HFFc6 (cell line): ENCODE results near the gene GLIS2. TPM values are rescaled to one million over a fixed set of nuclear protein-coding genes. Genes with fewer than 3 reads are reported as not detected.

ENCODE experiments used
- DNase-seq: peaks from one replicate; pipeline ENCODE4 v3.0.0-alpha.2; 2018
- H3K27ac Mint-ChIP-seq: 2 replicates; pipeline ENCODE4 v1.8.0; 2020; ENCODE audit warnings: mild to moderate bottlenecking, mixed read lengths
- H3K27me3 Mint-ChIP-seq: 2 replicates; pipeline ENCODE4 v1.8.0; 2021; ENCODE audit warnings: mild to moderate bottlenecking, moderate library complexity, mixed read lengths; ENCODE audit not compliant: insufficient read depth
- H3K36me3 Mint-ChIP-seq: 2 replicates; pipeline ENCODE4 v1.8.0; 2021; ENCODE audit warnings: low read depth, mixed read lengths
- H3K4me1 Mint-ChIP-seq: 2 replicates; pipeline ENCODE4 v1.8.0; 2020; ENCODE audit warnings: low read depth, mixed read lengths
- H3K4me3 Mint-ChIP-seq: 2 replicates; pipeline ENCODE4 v1.8.0; 2020; ENCODE audit warnings: mild to moderate bottlenecking, moderate library complexity, mixed read lengths
- H3K9me3 Mint-ChIP-seq: 2 replicates; pipeline ENCODE4 v1.8.0; 2020; ENCODE audit warnings: mild to moderate bottlenecking, mixed read lengths
- total RNA-seq, 6 experiments: library from RNA; stranded (reverse); fragmentation: NEBNext Ultra II Directional; extraction: Animal tissue kit (Norgen Biotek cat#: 25700); gene quantifications; 2 replicates in 1 of 6; 3 replicates in 5 of 6; pipeline ENCODE4 v1.2.3, GENCODE V29; 2021
- TF ChIP-seq, protein P1 (sequence below): fragments of 200-600 bp; sonication (generic); IDR thresholded peaks from 2 replicates; pipeline ENCODE4 v1.5.0; 2021; ENCODE audit warnings: antibody characterized with exemption, mild to moderate bottlenecking

GLIS2 gene
- total RNA-seq, 6 experiments from 2014 or later: 21.9 to 26.0 (median 23.5) TPM

DNA sequence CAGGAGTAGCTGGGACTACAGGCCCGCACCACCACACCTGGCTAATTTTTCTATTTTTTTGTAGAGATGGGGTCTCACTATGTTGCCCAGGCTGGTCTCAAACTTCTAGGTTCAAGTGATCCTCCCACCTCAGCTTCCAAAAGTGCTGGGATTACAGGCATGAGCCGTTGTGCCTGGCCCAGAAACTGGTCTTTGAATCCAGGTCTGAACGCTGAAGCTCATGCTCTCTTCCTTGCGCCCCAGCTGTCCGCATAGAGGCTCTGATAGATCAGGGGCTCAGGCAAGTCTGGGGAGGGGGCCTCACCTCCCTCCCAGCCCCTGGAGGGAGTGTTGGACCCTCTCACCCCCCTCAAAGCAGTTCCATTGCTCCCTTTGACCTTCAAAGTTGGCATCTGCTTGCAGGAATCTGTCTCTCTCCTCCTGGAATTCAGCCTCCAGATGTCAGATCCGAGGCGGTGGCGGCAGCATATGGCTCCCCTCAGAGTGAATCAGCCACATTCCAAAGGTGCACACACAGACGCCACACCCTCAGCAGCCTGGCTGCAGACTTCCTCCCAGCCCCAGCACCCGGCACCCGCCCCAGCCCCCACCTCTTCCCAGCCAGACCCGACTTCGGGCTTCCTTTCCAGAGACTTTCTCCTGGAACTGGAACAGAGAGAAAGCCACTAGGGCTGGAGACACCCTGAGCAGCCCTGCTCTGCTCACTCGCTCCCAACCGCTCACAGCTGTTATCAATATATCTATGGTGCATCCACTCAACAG lies 16.9 kb upstream of the GLIS2 start:
- Mint-ChIP-seq H3K27ac (peak overlapping the region; percentile 93), H3K4me3 (peak overlapping the region; percentile 80), H3K27me3 (peaks cover 9% of the 10 kb centered on the region), H3K4me1 (peaks cover 28% of the 10 kb centered on the region), H3K36me3 (peaks cover 9% of the 10 kb centered on the region; the same call in 1 of the 2 replicates), H3K9me3 (no peaks in the 10 kb centered on the region)
- DNase-seq: peak; percentile 93
- TF ChIP-seq, protein P1, sequence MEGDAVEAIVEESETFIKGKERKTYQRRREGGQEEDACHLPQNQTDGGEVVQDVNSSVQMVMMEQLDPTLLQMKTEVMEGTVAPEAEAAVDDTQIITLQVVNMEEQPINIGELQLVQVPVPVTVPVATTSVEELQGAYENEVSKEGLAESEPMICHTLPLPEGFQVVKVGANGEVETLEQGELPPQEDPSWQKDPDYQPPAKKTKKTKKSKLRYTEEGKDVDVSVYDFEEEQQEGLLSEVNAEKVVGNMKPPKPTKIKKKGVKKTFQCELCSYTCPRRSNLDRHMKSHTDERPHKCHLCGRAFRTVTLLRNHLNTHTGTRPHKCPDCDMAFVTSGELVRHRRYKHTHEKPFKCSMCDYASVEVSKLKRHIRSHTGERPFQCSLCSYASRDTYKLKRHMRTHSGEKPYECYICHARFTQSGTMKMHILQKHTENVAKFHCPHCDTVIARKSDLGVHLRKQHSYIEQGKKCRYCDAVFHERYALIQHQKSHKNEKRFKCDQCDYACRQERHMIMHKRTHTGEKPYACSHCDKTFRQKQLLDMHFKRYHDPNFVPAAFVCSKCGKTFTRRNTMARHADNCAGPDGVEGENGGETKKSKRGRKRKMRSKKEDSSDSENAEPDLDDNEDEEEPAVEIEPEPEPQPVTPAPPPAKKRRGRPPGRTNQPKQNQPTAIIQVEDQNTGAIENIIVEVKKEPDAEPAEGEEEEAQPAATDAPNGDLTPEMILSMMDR: no peak

DNA sequence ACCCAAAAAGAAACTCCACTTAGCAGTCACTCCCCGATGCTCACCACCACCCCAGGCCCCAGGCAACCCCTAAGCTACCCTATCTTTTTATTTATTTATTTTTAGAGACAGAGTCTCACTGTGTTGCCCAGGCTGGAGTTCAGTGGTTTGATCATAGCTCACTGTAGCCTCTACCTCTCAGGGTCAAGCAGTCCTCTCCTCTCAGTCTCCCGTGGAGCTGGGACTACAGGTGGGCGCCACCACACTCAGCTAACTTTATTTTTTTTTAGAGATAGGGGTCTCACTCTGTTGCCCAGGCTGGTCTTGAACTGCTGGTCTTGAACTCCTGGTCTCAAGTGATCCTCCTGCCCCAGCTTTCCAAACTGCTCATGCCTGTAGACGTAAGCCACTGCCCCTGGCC lies 14.7 kb upstream of the GLIS2 start:
- H3K27ac Mint-ChIP-seq: peak overlapping the region; percentile 29; the same call in 1 of the 2 replicates

DNA sequence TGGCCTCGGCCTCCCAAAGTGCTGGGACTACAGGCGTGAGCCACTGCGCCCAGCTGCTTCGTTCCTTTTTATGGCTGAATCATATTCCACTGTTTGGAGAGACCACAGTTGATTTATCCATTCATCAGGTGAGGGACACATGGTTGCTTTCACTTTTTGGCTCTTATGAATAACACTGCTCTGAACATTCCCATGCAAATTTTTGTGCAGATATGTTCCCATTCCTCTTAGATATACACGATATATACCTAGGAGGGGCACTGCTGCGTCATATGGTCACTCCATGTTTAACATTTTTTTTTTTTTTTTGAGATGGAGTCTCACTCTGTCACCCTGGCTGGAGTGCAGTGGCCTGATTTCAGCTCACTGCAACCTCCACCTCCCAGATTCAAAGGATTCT lies 13.9 kb upstream of the GLIS2 start:
- Mint-ChIP-seq H3K27ac (no peak overlapping the region), H3K4me3 (no peak overlapping the region), H3K27me3 (peaks cover 6% of the 10 kb centered on the region), H3K9me3 (peaks cover under 1% of the 10 kb centered on the region; the same call in 1 of the 2 replicates), H3K4me1 (peaks cover 31% of the 10 kb centered on the region), H3K36me3 (peaks cover 11% of the 10 kb centered on the region)
- TF ChIP-seq, protein P1: no peak
- DNase-seq: no peak

More for the DNA sequence above, 14.7 kb upstream of the GLIS2 start:
- no peak for DNase-seq
- Mint-ChIP-seq H3K4me3 (no peak overlapping the region), H3K9me3 (no peaks in the 10 kb centered on the region), H3K4me1 (peaks cover 26% of the 10 kb centered on the region), H3K27me3 (peaks cover 6% of the 10 kb centered on the region), H3K36me3 (peaks cover 9% of the 10 kb centered on the region)
- TF ChIP-seq, protein P1: no peak

DNA sequence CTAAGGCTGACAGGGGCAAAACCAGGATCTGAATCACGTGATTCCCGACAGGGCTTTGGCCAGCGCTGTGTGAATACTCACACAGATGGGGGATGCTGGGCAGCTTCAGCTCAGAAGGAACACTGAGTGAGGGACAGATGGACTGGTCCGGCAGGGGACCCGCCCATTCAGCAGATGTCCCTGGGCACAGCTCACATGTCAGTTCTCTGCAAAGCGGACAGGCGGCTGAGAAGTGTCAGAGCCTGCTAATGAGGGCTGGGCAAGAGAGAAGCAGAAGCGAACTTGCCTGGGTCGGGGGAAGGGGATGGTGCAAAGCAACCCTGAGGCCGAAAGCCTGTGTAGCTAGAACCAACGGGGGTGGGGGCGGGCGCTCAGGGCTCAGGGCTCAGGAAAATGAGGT lies 11.9 kb upstream of the GLIS2 start:
- peaks cover 4% of the 10 kb centered on the region; the same call in 1 of the 2 replicates for H3K9me3 Mint-ChIP-seq
- H3K4me1 Mint-ChIP-seq: peaks cover 26% of the 10 kb centered on the region
- no peak overlapping the region for H3K4me3 Mint-ChIP-seq
- peaks cover 4% of the 10 kb centered on the region for H3K27me3 Mint-ChIP-seq
- DNase-seq: no peak
- H3K27ac Mint-ChIP-seq: no peak overlapping the region
- TF ChIP-seq, protein P1: no peak
- H3K36me3 Mint-ChIP-seq: peaks cover 15% of the 10 kb centered on the region

DNA sequence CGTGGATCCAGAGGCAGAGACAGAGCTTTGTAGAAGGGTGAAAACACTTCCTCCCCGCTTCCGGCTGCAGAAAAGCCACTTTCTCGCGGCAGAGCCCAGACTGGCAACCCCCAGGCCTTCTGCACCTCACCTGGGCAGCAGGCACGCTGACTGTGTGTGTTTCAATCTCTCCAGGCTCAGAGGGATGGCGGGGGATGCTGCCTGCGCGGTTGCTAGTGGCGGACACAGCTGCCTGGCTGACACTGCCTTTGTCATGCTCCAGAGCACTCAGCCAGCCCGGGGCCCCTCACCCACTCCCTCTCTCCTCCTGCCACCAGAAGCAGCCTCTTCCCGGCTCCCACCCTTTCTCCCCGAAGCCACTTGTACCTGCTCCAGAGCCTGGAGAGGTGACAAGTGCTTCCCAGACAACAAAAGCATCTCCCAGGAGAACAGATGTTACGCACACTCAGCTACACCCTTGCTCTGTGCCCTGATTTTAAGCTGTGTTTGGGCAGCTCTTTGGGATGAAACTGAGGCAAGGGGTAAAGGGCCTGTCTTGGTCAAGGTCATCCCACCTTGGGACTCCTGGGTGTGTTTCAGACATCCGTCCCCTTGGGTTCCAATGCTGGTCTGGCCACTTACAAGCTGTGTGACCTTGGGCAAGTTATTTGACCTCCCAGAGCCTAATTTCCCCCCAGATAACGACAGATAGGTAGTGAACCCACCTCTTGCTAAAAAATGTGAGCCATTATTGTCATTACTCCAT lies 9.2 kb upstream of the GLIS2 start:
- peaks cover 30% of the 10 kb centered on the region for H3K4me1 Mint-ChIP-seq
- no peaks in the 10 kb centered on the region; the same call in 1 of the 2 replicates for H3K27me3 Mint-ChIP-seq
- DNase-seq: no peak
- TF ChIP-seq, protein P1: no peak
- H3K27ac Mint-ChIP-seq: peak overlapping the region; percentile 94
- H3K9me3 Mint-ChIP-seq: peaks cover 4% of the 10 kb centered on the region; the same call in 1 of the 2 replicates
- H3K4me3 Mint-ChIP-seq: peak overlapping the region; percentile 89
- H3K36me3 Mint-ChIP-seq: peaks cover 10% of the 10 kb centered on the region
